Natural killer cell (primary cell): ENCODE measurements around the gene XRRA1. TPM values are rescaled to one million over a fixed set of nuclear protein-coding genes. Genes with fewer than 3 reads are reported as not detected.

Experiments used
- ATAC-seq, 3 donors: fragments of 150-1000 bp in 2 of 3; fragments of 200-7000 bp in 1 of 3; cut with Tn5 transposase; 1 replicate in 1 of 3; 2 replicates in 2 of 3; pipeline ENCODE4 v1.10.0; 2021; ENCODE audit warnings: mild to moderate bottlenecking in 2 of 3, moderate library complexity in 2 of 3
- DNase-seq, 2 donors: peaks; one replicate each; pipeline versions ENCODE4 v3.0.0 to v3.0.0-alpha.2; 2013 to 2021; ENCODE audit warnings: mixed read lengths in 1 of 2
- H3K27ac ChIP-seq: one replicate; pipeline ENCODE4 v1.5.1; 2013; ENCODE audit warnings: mild to moderate bottlenecking, low read length
- H3K27me3 ChIP-seq: one replicate; pipeline ENCODE4 v1.6.1; 2013; ENCODE audit warnings: low read length; ENCODE audit not compliant: control insufficient read depth, insufficient read depth
- H3K36me3 ChIP-seq: one replicate; pipeline ENCODE4 v1.6.1; 2013; ENCODE audit warnings: low read length; ENCODE audit not compliant: control insufficient read depth, insufficient read depth
- H3K4me1 ChIP-seq: one replicate; pipeline ENCODE4 v1.6.1; 2013; ENCODE audit warnings: low read length; ENCODE audit not compliant: control insufficient read depth, insufficient read depth
- H3K4me3 ChIP-seq: one replicate; pipeline ENCODE4 v1.5.1; 2013; ENCODE audit warnings: low read length
- H3K9me3 ChIP-seq: one replicate; pipeline ENCODE4 v1.6.1; 2013; ENCODE audit warnings: low read length; ENCODE audit not compliant: control insufficient read depth, insufficient read depth
- H3K27ac Mint-ChIP-seq, 2 donors: one replicate each; pipeline ENCODE4 v1.8.0; 2022; ENCODE audit warnings: mild to moderate bottlenecking in 2 of 2, mixed read lengths in 2 of 2, moderate library complexity in 1 of 2
- H3K27me3 Mint-ChIP-seq, 2 donors: one replicate each; pipeline ENCODE4 v1.8.0; 2022; ENCODE audit warnings: low read depth in 2 of 2, mixed read lengths in 2 of 2
- H3K36me3 Mint-ChIP-seq: one replicate; pipeline ENCODE4 v1.8.0; 2022; ENCODE audit warnings: mixed read lengths
- H3K4me1 Mint-ChIP-seq, 2 donors: one replicate each; pipeline ENCODE4 v1.8.0; 2022; ENCODE audit warnings: mixed read lengths in 2 of 2
- H3K4me3 Mint-ChIP-seq: one replicate; pipeline ENCODE4 v1.8.0; 2022; ENCODE audit warnings: mild to moderate bottlenecking, moderate library complexity, mixed read lengths
- H3K9me3 Mint-ChIP-seq, 2 donors: one replicate each; pipeline ENCODE4 v1.8.0; 2022; ENCODE audit warnings: mixed read lengths in 2 of 2
- WGBS: methylation state at CpG from one replicate; pipeline ENCODE4 v1.1.7; 2013; ENCODE audit warnings: missing lambda C conversion rate; ENCODE audit not compliant: insufficient coverage; 5-methylcytosine and 5-hydroxymethylcytosine counted together
- intact Hi-C: fragments of 100-400 bp; cut with micrococcal nuclease; formaldehyde crosslinking; loops from one replicate; pipeline ENCODE4 v1.14.2; 2022
- total RNA-seq, 4 donors: library from RNA; stranded (reverse); fragments of 120-200 nt in 1 of 4; gene quantifications; one replicate each; pipeline versions ENCODE4 v1.2.3 to v1.2.4, GENCODE V29; 2013 to 2022
- TF ChIP-seq, protein P1 (sequence below): fragments of 200-600 bp; IDR thresholded peaks from one replicate; pipeline ENCODE4 v1.8.0; 2022; ENCODE audit warnings: antibody characterized with exemption

The XRRA1 gene
- total RNA-seq, 3 donors from 2014 or later (not counting 1 experiment from before 2014, with no cell fraction given): 12.7 to 14.3 (median 14.3) TPM

DNA sequence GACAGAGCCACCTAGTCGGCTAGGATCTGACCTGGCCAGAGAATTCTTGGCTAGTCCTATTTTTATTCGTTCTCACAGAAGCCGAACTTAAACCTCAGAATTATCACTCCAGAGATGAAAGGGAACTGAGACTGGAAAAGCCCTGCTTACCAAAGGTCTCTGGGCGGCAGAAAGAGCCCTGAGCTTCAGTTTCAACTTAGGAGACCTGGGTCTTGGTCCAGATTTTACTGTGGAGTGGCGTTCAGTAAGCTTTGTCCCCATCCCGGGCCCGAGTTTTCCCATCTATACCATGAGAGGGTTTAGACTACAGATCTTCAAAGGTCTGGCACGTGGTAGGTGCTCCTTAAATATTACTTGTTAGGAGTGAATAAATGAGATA, 40.4 kb upstream of the XRRA1 start:
- intact Hi-C loops: no loop called here
- Histone ChIP-seq H3K36me3 (no peaks in the 10 kb centered on the region), H3K9me3 (no peaks in the 10 kb centered on the region), H3K27ac (peak overlapping the region; percentile 70), H3K4me3 (peak overlapping the region; percentile 86), H3K27me3 (no peaks in the 10 kb centered on the region), H3K4me1 (peaks cover 16% of the 10 kb centered on the region)
- DNase-seq: peak in 1 of 2 donors; percentile 48
- 13% methylated on average over 8 of the region's 8 CpGs for WGBS
- TF ChIP-seq, protein P1, sequence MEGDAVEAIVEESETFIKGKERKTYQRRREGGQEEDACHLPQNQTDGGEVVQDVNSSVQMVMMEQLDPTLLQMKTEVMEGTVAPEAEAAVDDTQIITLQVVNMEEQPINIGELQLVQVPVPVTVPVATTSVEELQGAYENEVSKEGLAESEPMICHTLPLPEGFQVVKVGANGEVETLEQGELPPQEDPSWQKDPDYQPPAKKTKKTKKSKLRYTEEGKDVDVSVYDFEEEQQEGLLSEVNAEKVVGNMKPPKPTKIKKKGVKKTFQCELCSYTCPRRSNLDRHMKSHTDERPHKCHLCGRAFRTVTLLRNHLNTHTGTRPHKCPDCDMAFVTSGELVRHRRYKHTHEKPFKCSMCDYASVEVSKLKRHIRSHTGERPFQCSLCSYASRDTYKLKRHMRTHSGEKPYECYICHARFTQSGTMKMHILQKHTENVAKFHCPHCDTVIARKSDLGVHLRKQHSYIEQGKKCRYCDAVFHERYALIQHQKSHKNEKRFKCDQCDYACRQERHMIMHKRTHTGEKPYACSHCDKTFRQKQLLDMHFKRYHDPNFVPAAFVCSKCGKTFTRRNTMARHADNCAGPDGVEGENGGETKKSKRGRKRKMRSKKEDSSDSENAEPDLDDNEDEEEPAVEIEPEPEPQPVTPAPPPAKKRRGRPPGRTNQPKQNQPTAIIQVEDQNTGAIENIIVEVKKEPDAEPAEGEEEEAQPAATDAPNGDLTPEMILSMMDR: no peak
- Mint-ChIP-seq H3K9me3 (no peaks in the 10 kb centered on the region), H3K27me3 (no peaks in the 10 kb centered on the region), H3K27ac (peak overlapping the region; percentile 76 to 91), H3K4me3 (peak overlapping the region; percentile 89), H3K4me1 (peaks cover 15 to 18% of the 10 kb centered on the region in 2 donors), H3K36me3 (no peaks in the 10 kb centered on the region)
- ATAC-seq: no peak

DNA sequence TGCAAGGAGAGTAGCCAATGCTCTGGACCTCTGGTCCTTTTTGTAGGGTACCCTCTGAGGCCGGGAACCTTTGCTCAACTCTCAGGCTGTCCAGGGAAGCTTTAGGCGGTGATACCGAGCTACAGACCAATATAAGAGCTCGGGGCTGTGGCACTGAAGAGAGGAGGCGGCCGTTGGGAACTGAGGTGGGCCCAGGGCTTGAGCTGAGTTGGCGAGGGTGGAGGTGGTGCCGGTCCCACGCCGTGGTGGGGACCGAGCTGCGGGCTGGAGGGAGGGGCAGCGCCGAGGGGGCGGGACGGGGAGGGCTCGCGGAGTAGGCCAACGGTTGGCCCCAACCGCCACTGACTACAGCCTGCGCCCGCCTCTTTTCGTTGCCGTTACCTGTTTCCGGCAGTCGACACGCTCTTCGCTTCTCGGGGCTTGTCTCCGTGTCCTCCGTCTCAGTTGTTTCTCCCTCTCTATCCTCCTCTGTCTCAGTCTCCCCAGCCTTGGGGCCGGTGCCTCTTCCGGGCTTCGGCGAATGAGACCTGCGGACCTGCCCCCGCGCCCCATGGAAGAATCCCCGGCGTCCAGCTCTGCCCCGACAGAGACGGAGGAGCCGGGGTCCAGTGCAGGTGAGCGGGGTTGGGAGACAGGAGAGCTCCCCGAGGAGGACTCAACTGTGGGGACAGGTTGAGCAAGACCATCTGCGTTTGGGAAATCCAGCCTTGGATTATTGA, 39.8 kb upstream of the XRRA1 start, which contains the start of gene NEU3:
NEU3 (plus strand) TSS at position 393 of the 719 bp plus-strand sequence; CDS start at position 521, 128 bp downstream.
- Histone ChIP-seq H3K27me3 (no peaks in the 10 kb centered on the region), H3K4me1 (peaks cover 16% of the 10 kb centered on the region), H3K4me3 (peak within 1 kb of the TSS; percentile 86), H3K27ac (peak within 1 kb of the TSS; percentile 70), H3K9me3 (no peaks in the 10 kb centered on the region), H3K36me3 (no peaks in the 10 kb centered on the region)
- peak; percentile 71 to 89 for DNase-seq
- TF ChIP-seq, protein P1: no peak
- peak within 1 kb of the TSS; percentile 89 for H3K4me3 Mint-ChIP-seq
- no peaks in the 10 kb centered on the region for H3K9me3 Mint-ChIP-seq
- peak within 1 kb of the TSS; percentile 76 to 91 for H3K27ac Mint-ChIP-seq
- no peaks in the 10 kb centered on the region for H3K27me3 Mint-ChIP-seq
- H3K36me3 Mint-ChIP-seq: no peaks in the 10 kb centered on the region
- H3K4me1 Mint-ChIP-seq: peaks cover 15 to 18% of the 10 kb centered on the region in 2 donors
- WGBS: under 1% methylated on average over 46 of the region's 46 CpGs
- intact Hi-C loops: loop anchor here (1.0 kb wide), 1 partner anchor 39 kb away; the partner anchor contains the start of genes SPCS2 and XRRA1
- ATAC-seq: peak; percentile 96 to 98 (median 97)

- intact Hi-C loops: no loop called here
- TF ChIP-seq, protein P1: no peak
- no peaks in the 10 kb centered on the region for H3K36me3 ChIP-seq
- no peak overlapping the region for H3K27ac ChIP-seq
- no peaks in the 10 kb centered on the region for H3K9me3 ChIP-seq
- peaks cover 15% of the 10 kb centered on the region for H3K4me1 ChIP-seq
- no peaks in the 10 kb centered on the region for H3K36me3 Mint-ChIP-seq
- H3K4me3 Mint-ChIP-seq: no peak overlapping the region
- ATAC-seq (no peak), DNase-seq (no peak)
- no peak overlapping the region for H3K27ac Mint-ChIP-seq
- no peak overlapping the region for H3K4me3 ChIP-seq
- H3K27me3 ChIP-seq: no peaks in the 10 kb centered on the region
- H3K9me3 Mint-ChIP-seq: no peaks in the 10 kb centered on the region
- H3K4me1 Mint-ChIP-seq: peaks cover 9% of the 10 kb centered on the region in 2 donors
- H3K27me3 Mint-ChIP-seq: no peaks in the 10 kb centered on the region
- 100% methylated on average over 2 of the region's 2 CpGs for WGBS
Observed at GRCh38 chr11:74984730-74985129, 35.8 kb upstream of the XRRA1 start.
